Kidney (tissue), 14 donors: ENCODE measurements around the gene RASGEF1C. TPM values are rescaled to one million over a fixed set of nuclear protein-coding genes. Genes with fewer than 3 reads are reported as not detected.
A peak's percentile ranks its signal among the peaks of the same experiment; 100 is the strongest.

Experiments used
- DNase-seq, 5 donors: peaks; one replicate each; pipeline ENCODE4 v3.0.0-alpha.2; 2013 to 2020
- FAIRE-seq: peaks from 2 replicates; lab custom pipeline; 2012; peaks lifted over from hg19 to GRCh38; lab: Jason Lieb, UNC
- H3K27ac ChIP-seq, 2 donors: one replicate each; pipeline ENCODE4 v1.7.0; 2013; ENCODE audit warnings: low read depth in 2 of 2, low read length in 2 of 2, inconsistent platforms in 1 of 2
- H3K27me3 ChIP-seq: one replicate; pipeline ENCODE4 v1.7.1; 2013; ENCODE audit warnings: low read length, inconsistent platforms; ENCODE audit not compliant: control insufficient read depth, insufficient read depth
- H3K36me3 ChIP-seq, 3 donors: one replicate each; pipeline versions ENCODE4 v1.7.0 to v1.7.1; 2013; ENCODE audit warnings: low read length in 3 of 3, control low read depth in 1 of 3, inconsistent platforms in 1 of 3; ENCODE audit not compliant: insufficient read depth in 3 of 3, control insufficient read depth in 2 of 3
- H3K4me1 ChIP-seq, 3 donors: one replicate each; pipeline versions ENCODE4 v1.7.0 to v1.7.1; 2013; ENCODE audit warnings: low read length in 3 of 3, inconsistent platforms in 1 of 3, low read depth in 1 of 3; ENCODE audit not compliant: control insufficient read depth in 2 of 3, insufficient read depth in 2 of 3
- H3K4me3 ChIP-seq, 3 donors: one replicate each; pipeline versions ENCODE4 v1.7.0 to v1.8.1; 2013; ENCODE audit warnings: low read length in 3 of 3, control low read depth in 1 of 3, inconsistent platforms in 1 of 3
- H3K9ac ChIP-seq, 3 donors: one replicate each; pipeline versions ENCODE4 v1.7.0 to v1.7.1; 2013; ENCODE audit warnings: low read length in 3 of 3, control low read depth in 1 of 3, inconsistent platforms in 1 of 3
- H3K9me3 ChIP-seq, 3 donors: one replicate each; pipeline versions ENCODE4 v1.7.0 to v1.7.1; 2013; ENCODE audit warnings: low read length in 3 of 3, control low read depth in 1 of 3, inconsistent platforms in 1 of 3; ENCODE audit not compliant: control insufficient read depth in 2 of 3, insufficient read depth in 1 of 3
- CTCF ChIP-seq: IDR thresholded peaks from 3 replicates; pipeline ENCODE4 v1.5.1; 2012; ENCODE audit warnings: mild to moderate bottlenecking, moderate library complexity, borderline replicate concordance; ENCODE audit not compliant: insufficient read depth; ENCODE audit errors: extremely low read depth
- intact Hi-C: fragments of 100-400 bp; cut with DNase I; formaldehyde crosslinking; loops from one replicate; pipeline ENCODE4 v1.11.1; 2022
- polyA plus RNA-seq: library from polyadenylated mRNA; stranded (reverse); fragments of 350-450 nt; fragmentation: Illumina TruSeq; extraction: RNeasy Lipid Tissue Mini Kit (QIAGEN cat#74804); gene quantifications from one replicate; pipeline ENCODE4 v1.2.3, GENCODE V29; 2014; ENCODE audit warnings: low read depth, low replicate concordance; ENCODE audit not compliant: insufficient read depth
- total RNA-seq: library from RNA; stranded (reverse); fragmentation: NEBNext Ultra II Directional; extraction: Animal tissue kit (Norgen Biotek cat#: 25700); gene quantifications from one replicate; pipeline ENCODE4 v1.2.1, GENCODE V29; 2021
- donor health status: control.
- donor health status: control.
- donor health status: control.
- donor health status: control.
- donor health status: control.
- donor health status: DM: yes; HTN: yes; CAD: no.
- donor health status: Normal renal cell carcinoma (clear cell type).

Gene RASGEF1C
- total and polyA plus RNA-seq, 2 donors from 2014 or later, result 0.15 to 0.16 TPM

DNA sequence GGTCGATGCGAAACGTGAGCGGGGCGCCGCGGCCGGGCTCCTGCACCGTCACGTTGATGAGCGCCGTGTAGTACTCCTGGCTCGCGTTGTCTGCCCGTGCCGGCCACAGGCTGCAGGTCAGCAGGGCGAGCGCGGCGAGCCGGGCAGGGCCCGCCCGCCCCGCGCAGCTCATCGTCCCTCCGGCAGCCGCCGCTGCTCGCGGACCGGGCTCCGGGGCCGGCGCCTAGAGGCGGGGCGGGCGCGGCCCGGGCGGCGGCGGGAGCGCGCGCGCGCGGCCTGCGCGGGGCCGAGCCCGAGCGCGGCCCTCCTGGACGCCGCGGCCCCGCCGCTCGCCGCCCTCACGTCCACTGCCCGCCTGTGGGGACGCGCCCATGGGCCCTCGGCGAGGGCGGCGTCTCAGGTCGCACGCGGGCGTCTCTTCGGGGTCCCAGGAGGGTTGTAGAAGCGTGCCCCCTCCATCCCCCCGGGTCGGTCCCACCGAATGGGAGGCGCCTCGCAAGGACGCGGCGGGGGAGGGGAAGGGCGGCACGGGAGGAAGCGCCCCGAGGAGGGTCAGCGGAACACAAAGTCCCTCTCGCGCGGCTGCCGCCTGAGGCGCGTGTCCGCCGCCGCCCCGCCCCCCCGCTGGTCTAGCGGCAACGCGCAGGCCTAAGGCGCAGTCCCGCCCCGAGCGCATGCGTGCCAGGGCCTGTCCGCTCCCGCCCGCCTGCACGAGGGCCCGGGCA is 137.3 kb downstream of the RASGEF1C start, which contains the start of gene RNF130:
TSS of gene RNF130 (minus strand) at position 229 of the 725 bp plus-strand sequence. CDS start at position 172, 57 bp downstream.
- TF ChIP-seq CTCF, result no peak
- no peaks in the 10 kb centered on the region for H3K9me3 ChIP-seq
- peak within 1 kb of the TSS; percentile 69 to 89 (median 80) for H3K4me3 ChIP-seq
- peak within 1 kb of the TSS; percentile 72 to 80 (median 77) for H3K9ac ChIP-seq
- intact Hi-C loops, result no loop called here
- H3K4me1 ChIP-seq, result peaks cover 0 to 9% (median 4%) of the 10 kb centered on the region in 3 donors
- peak within 1 kb of the TSS; percentile 95 to 96 for H3K27ac ChIP-seq
- H3K36me3 ChIP-seq, result no peaks in the 10 kb centered on the region
- DNase-seq (peak; percentile 93 to 98 (median 96)), FAIRE-seq (no peak)
- H3K27me3 ChIP-seq, result no peaks in the 10 kb centered on the region

DNA sequence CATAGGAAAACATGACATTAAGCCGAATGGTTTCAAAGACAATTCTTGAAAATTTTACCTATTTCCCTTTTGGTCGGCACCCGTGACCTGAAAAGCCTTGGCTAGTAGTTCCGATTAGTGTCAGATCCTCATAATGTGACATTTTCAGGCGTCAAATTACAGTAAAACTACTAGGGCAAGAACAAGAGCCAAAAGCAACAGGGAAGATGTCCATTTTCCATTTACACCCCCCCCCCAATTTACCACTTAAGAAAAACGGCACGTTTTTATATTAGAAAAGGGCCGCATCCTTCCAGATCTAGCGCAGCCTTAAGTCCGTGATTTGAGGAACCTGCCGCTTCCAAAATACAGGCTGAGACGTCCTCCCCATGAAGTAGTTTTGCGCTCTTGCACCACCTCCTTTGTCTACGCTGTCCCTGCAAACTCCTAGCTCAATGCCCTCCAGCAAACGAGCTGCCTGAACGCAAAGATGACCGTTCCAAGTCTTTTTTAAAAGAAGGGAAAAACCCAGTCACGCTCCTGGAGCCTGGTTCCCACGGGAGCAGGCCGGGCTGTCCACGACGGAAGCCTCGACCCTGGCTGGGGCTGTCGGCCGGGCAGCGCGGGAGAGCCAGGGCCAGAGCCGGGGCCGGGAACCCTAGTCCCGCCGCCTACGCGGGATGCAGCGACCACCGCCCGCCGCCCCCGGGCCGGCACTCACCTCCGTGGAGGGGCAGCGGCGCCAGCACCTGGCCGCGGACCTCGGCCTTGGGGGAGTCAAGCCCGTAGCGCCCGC is 138.1 kb downstream of the RASGEF1C start:
- DNase-seq, result peak; percentile 55 to 85 (median 75)

GRCh38 chr5:180069589-180070247 is 139.3 kb downstream of the RASGEF1C start:
- H3K9me3 ChIP-seq, result no peaks in the 10 kb centered on the region
- no peaks in the 10 kb centered on the region for H3K36me3 ChIP-seq
- H3K27me3 ChIP-seq, result no peaks in the 10 kb centered on the region
- H3K27ac ChIP-seq, result peak overlapping the region in 1 of 2 donors; percentile 8
- no peak for TF ChIP-seq CTCF
- peaks cover 0 to 9% (median 4%) of the 10 kb centered on the region in 3 donors for H3K4me1 ChIP-seq
- intact Hi-C loops, result no loop called here
- FAIRE-seq, result no peak
- no peak for DNase-seq
- peak overlapping the region; percentile 18 to 80 (median 69) for H3K4me3 ChIP-seq
- H3K9ac ChIP-seq, result peak overlapping the region in 1 of 3 donors; percentile 68

More for the DNA sequence above, 138.1 kb downstream of the RASGEF1C start:
- peak overlapping the region; percentile 69 to 89 (median 80) for H3K4me3 ChIP-seq
- no peak for FAIRE-seq
- no peak for TF ChIP-seq CTCF
- no peaks in the 10 kb centered on the region for H3K9me3 ChIP-seq
- H3K27me3 ChIP-seq, result no peaks in the 10 kb centered on the region
- H3K27ac ChIP-seq, result peak overlapping the region; percentile 74 to 85
- H3K9ac ChIP-seq, result peak overlapping the region; percentile 72 to 80 (median 77)
- intact Hi-C loops, result no loop called here
- no peaks in the 10 kb centered on the region for H3K36me3 ChIP-seq
- H3K4me1 ChIP-seq, result peaks cover 0 to 9% (median 4%) of the 10 kb centered on the region in 3 donors
